ENCODE results near the gene UBAC1.
"Not testable (repeated sequence)": the region's sequence is repeated elsewhere in the genome, so short reads cannot be mapped to it uniquely, and the experiment has no call there.

Gene UBAC1

DNA sequence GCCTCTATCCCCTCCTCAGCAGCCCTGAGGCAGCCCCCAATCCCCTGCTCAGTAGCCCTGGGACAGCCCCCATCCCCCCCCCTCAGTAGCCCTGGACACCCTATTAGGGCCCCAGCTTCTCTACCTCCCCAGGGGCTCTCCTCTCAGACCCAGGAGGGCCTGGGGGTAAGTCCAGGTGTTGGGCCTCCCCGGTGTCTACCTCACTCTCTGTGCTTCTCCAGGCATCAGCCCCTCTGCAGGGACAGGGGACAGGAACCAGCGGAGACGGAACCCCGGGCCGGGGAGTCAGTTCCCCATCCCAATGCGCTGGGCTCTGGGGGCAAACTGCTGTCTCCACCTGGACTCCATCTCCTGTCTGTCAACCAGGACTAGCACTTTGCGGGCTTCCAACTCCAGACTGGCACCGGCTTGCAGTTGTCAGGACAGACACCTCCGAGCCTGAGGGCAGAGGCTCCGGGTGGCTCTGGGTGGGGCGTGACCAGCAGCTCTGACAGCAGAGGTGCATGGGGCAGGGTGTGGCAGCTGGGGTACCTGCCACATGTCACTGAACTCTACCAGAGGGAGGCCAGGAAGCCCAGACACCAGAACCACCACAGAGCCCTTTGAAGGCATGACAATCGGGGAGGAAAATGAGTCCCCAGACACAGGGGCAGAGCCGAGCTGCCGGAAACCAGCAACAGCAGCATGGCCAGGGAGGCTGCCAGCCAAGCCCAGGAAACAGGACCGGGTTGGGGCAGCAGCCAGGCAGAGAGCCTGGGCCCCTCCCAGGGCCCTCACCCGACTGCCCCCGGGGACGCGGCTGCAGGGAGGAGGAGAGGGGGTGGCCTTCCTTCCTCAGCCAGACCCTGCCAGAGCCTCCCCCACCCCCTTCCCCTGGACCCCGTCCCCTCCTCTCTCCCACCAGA is 17.7 kb upstream of the UBAC1 start:
- no peak for DNase-seq (ENCODE audit: low spot score)

DNA sequence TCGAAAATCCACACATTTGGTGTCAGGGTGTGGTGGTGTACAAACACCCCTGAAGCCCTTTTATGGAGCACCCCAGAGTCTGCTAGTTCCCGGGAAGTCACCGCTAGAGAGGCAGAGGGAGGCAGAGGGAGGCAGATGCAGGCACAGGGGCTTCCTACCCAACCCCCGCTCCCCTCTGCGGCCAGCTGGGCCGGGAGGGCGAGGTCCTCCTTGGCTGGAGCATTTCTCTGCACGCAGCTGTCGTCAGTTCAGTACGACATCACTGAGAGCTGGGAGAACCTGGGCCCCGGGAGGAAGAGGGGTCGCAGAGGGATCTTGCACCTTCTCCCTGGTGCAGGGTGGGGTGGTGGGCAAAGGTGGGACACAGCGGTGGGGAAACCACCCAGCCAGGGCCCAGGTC is 15.8 kb upstream of the UBAC1 start:
- DNase-seq (ENCODE audit: low spot score): no peak

DNA sequence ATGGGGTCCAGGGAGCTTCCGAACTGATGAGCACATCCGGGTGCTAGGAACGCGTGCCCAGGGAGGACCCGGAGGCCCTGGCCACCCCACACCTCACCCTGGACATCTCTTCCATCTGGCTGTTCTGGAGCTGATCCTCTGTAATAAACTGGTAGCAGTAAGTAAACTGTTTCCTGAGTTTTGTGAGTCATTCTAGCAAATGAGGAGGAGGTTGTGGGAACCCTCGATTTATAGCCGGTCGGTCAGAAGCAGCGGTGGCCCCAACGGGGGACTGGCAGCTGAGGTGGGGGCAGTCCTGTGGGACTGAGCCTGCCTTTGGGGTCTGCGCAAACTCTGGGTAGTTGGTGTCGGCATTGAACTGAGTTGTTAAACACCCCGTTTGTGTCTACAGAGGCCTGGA is 15.4 kb upstream of the UBAC1 start:
- DNase-seq (ENCODE audit: low spot score): no peak

DNA sequence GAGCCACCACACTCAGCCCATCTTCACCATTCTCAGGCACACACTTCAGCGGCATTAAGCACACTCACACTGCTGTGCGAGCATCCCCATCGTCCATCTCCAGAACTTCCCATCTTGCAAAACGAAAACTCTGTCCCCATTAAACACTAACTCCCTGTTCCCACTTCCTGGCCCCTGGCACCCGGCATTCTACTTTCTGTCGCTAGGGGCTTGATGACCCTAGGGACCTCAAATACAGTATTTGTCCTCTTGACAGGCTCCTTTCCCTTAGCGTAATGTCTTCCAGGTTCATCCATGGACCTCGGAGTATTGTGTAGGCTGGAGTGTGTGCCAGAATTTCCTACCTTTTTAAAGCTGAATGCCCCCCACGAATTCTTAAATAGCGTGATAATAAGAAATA is 14.7 kb upstream of the UBAC1 start:
- no peak for DNase-seq (ENCODE audit: low spot score)

DNA sequence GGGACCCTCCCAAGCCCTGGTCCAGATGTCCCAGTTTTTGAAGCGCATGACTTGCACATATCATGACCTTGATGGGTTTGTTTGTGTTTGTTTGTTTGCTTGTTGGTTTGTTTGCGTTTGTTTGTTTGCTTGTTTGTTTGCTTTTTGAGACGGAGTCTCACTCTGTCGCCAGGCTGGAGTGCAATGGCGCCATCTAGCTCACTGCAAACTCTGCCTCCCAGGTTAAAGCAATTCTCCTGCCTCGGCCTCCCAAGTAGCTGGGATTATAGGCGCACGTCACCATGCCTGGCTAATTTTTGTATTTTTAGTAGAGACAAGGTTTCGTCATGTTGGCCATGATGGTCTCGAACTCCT is 13.0 kb upstream of the UBAC1 start:
- no peak for DNase-seq (ENCODE audit: low spot score)

DNA sequence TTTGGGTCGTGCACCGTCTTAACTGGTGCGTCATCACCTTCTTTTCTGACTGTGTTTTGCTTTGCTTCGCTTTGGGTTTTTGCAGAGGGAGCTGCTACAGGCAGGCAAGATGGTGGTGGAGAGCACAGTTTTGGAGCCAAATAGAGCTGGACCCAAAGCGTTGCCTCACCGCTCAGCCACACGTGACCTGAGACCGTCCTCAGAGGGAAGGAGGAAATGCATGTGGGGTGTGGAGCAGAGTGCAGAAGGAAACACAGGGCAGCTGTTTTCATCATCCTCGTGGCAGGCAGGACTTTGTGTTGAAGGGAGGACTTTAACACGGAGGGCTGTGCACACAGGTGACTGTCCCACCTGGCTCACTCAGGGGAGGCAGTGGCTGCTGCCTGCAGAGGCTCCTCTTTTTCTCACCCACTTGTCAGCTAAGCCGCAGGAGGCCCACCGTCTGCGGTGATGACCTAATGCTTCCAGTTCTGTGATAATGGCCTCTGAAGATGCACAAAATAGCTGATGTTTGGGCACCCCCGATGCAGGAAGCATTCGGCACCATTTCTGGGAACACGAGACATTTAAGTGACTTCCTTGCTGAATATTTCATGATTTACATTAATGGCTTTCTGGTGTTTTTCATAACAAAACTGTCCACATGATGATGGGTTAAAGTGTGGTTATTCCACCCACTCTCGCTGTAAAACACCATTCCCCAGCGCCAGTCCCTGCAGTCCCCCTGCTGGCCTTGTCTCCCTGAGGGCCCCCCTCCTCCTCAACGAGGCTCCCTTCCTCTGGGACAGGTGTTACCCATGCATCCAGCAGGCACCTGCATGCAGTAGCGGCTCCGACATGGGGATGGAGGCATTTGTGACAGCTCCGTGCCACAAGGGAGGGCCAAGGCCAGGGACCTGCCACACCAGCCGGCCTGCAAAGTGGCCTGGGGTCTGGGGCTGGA is 12.4 kb upstream of the UBAC1 start:
- DNase-seq (ENCODE audit: low spot score): no peak

DNA sequence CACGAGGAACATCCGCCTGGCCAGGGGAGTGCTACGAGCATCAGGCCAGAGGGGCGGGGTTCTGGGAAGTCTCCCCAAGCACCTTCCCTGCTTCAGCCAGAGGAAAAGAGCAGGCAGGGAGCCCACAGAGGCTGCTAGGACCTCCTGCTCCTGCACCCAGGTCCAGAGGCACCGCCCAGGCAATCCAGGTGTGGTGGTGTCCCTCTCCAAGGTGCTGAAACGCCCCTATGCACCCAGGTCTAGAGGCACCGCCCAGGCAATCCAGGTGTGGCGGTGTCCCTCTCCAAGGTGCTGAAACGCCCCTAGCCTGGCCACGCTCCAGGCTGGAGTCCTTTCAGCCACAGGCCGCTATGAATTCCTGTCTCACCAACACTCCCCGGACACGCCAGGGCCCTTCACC is 10.7 kb upstream of the UBAC1 start:
- no peak for DNase-seq (ENCODE audit: low spot score)

DNA sequence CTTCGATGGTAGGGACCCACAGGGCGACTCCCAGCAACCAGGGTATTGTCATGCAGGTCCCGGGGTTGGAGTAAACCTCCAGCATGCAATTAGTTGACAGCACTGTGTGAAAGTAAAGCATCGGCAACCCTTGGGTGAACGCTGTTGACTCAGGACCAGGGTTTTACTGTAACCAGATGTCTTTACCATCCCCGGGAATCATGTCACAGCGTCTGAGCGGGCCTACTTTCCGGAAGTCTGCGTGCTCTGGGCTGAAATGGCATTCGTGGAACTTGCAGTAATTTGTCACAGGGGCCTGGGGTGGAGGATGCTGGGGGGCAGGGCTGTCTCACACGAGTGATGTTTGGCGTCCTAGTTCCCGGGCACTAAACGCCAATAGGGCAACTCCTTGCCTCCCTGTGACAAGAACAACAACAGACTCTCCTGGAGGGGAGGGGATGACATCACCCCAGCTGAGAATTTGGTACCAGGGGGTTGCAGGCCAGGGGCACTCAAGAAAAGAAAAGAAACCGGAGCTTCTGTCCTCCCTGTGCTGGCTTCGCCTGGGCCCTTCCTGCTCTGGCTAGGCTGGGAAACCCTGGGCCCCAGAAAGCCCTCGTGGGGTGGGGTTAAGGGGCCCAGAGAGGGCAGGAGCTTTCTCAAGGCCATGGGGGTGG is 10.1 kb upstream of the UBAC1 start:
- no peak for DNase-seq (ENCODE audit: low spot score)

DNA sequence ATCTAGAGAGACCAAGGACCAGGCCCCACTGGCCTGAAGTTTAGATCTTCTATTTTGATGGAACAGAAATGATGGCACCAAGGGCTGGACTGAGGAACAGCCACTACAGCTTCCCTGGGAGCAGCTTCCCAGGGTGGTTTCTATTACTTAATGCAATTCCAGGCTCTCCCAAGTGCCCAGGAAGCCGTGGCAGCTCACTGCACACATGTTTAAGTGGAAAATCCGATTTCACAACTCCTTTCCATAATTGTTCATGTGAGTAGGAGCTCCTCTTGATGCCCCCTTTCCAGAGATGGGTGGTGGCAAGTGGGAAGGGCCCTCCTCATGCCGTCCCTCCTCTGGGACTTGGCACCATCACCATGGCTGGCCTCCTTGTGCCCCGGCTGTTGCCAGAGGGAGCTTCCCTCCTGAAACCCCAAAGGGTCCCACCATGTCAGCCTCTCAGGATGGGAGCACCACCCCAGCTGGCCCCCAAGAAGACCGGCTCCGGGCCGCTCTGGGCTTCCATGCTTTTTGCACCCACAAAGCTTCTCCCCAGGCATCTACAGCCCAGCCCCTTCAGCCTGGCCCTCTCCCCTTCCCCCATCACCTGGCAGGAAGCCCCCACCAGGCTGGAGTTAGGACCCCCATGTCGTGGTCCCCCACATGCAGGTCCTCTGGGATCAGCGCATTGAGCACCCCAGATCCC is 9.1 kb upstream of the UBAC1 start:
- no peak for DNase-seq (ENCODE audit: low spot score)

DNA sequence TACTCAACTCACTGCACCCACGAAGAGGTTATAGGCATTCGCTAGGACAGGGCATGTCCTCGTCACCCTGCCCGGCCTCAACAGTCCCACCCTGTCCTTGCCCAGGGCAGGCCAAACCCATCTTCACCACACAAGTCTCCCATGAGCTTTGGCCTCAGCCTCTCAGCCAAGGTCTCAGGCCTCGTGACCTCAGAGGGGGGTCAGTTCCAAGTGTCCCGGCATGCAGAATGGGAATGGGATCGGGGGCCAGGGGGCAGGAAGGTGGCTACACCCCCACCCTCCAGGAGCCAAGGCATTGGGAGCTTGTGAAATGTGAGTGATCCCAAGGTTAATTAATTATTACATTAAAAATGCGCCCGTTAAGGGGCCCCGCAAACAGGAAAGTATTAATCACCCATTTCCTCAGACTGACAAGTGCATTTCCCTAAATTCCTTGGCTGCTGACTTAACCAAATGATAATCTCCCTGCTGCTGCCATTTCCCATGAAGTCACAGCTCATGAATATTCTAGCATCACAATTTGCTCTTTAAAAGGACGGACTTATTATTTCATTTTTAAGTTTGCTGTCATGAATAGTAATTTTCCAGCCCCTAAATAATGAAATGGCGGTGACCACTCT is 8.0 kb upstream of the UBAC1 start:
- DNase-seq (ENCODE audit: low spot score): no peak

DNA sequence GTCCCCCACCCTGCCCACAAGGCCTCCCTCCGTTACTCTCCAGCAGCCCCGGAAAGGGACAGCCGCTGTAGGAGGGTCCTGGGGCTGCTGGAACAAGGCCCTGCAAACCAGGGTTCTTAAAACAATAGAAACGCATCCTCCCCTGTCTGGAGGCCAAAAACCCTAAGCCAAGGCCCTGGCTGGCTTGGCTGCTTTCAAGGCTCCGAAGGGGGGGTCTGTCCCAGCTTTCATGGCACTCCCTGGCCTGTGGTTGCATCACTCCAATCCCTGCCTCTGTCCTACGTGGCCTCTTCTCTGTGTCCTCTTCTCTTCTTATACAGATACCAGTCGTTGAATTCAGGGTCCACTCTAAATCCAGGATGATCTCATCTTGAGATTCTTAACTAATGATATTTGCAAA is 7.4 kb upstream of the UBAC1 start:
- DNase-seq (ENCODE audit: low spot score): no peak

DNA sequence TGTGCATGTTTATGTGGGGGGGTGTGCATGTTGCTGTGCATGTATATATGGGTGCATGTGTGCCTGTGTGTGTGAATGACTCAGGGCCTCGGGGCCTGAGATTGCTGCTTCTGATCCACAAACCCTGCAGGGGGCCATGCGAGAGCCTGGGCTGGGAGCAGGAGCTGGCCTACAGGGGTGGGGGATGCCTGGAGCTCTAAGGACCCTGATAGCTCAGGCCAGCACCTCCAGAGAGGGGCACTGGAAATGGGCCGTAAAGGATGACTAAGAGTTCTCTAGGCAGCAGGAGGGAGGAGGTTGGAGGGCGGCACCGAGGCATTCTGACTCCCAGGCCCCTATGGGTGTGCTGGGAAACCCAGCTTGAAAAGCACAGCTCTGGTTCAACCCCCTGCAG is 6.9 kb upstream of the UBAC1 start:
- no peak for DNase-seq (ENCODE audit: low spot score)

DNA sequence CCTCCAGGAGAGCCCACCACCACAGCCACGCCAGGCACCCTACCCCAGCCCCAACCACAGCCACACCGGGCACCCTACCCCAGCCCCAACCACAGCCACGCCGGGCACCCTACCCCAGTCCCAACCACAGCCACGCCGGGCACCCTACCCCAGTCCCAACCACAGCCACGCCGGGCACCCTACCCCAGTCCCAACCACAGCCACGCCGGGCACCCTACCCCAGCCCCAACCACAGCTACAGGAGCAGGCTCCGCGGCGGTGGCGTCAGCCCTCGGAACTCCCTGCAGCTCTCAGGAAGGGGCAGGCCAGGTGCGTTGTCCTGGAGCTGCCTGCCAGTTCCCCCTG is 5.7 kb upstream of the UBAC1 start:
- DNase-seq (ENCODE audit: low spot score): not testable (repeated sequence)

DNA sequence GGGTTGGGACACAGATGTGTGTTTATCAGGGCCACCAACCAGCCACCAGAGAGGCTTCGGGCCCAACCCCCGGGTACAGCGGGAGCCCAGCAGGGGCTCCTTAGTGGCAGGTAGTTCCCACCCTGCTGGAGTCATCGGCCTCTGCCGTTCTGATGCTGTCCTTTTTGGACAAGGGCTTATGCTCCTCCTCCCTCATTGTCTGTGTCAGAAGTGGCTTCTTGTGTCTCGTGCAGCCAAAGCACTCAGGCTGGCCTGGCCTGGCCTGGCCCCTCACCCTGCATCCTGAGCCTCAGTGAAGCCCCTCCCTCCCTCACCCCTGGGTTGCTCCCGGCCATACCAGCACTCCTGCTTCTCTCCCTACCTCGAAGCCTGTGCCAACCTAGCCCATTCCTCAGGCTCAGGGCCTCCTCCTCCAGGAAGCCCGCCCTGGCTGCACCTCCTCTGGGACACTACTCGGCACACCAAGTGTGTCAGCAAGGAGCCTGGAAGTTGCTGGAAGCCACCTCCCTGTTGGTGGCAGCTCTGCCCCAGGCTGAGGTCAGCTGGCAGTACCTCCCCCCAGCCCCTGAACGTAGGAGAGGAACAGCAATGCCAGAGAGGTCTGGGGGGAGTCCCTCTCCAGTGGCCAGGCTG is 4.1 kb upstream of the UBAC1 start:
- DNase-seq (ENCODE audit: low spot score): no peak

DNA sequence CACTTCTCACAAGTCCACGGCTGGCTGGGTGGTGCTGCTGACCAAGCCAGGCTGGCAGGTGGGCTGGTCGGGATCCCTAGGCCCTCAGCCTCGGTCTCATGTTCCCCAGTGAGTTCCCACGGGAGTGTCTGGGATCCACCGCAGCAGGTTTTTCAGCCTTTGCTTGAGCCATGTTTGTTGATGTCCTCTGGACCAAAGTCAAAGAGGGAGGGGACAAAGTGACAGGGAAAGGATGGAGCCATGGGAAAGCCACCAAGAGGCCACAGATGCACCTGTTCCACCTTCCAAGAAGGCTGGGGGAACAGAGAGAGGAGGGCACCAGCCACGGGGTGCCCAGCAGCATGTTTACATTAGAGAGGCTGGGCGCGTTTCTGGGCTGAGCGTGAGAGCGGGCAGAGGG is 2.8 kb upstream of the UBAC1 start:
- DNase-seq (ENCODE audit: low spot score): no peak

DNA sequence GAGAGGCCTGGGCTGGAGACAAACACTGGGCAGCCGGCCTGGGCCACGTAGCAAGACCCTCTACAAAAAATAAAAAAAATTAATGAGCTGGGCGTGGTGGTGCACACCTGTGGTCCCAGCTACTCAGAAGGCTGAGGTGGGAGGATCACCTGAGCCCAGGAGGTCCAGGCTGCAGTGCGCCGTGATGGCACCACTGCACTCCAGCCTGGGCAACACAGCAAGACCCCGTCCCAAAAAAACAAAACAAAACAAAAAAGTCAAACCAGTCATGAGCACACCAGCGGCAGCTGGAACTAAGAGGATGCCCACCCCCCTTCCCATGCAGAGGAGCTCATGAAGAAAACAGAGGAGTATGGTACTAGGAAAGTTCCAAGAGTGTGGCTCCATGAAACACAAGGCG is 2.2 kb upstream of the UBAC1 start:
- no peak for DNase-seq (ENCODE audit: low spot score)

DNA sequence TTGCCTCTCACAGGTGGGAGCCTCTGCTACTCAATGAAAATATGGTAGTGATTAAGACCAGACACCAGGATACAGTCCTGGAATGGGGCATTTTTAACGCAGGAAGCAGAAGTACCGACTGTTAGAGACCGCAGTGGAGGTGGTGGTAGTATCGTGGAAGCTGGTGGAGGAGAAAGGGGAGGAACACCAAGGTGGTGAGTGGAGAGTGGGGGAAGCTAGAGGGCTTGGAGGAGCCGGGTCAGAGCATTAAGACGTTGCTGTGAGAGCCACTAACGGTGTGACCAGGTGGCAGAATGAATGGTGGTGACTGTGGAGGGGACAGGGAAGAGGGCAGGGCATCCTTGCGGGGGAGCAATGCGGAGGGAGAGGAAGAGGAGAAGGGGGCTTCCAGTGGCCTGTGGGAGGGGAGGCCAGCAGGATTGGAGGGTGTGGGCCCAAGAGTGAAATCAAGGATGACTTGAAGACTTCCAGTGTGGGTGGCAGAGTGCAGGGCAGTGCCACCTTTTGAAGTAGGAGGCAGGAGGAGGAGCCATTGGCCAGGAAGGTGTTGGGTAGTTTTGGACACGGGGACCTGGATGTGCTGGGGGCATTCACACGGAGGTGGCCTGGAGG is 1.6 kb upstream of the UBAC1 start:
- DNase-seq (ENCODE audit: low spot score): no peak

DNA sequence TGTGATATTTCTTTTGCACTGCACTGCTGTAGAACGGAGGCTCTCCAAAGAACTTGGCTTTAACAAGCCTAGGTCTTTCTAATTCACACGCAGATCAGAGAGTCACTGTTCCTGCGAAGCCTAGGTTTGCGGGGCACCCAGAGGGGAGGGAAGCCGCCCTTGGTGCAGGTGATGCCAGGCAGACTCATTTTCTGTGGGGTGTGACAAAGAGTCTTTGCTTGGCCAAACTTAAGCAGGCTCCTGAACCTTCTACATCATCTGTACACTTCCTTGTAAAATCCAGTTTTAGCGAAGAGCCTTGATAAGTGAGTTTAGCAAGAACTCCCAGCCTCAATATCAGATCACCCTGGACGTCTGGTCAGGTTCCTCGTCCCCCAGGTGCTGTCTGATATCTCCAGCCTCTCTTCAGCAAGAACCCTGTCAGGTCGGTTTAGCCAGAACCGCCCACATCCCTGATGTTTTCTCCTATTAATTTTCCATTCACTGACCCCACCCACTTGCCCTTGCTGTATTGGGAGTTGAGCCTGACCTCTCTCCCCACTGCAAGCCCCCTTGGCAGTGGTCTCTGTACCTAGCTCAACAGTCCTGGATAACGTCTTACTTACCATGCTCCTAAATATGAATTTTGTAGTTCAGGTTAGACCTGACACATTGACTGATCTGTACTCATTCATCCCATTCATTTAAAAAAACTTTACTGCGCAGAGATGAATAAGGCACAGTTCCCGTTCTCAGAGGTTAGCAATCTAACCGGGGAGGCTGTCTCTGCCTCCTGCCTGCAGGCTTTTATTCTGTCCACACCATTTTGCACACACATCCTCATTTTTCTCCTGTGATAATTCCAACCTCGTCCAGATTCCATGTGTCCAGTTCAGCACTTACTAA is 880 bp upstream of the UBAC1 start:
- no peak for DNase-seq (ENCODE audit: low spot score)

DNA sequence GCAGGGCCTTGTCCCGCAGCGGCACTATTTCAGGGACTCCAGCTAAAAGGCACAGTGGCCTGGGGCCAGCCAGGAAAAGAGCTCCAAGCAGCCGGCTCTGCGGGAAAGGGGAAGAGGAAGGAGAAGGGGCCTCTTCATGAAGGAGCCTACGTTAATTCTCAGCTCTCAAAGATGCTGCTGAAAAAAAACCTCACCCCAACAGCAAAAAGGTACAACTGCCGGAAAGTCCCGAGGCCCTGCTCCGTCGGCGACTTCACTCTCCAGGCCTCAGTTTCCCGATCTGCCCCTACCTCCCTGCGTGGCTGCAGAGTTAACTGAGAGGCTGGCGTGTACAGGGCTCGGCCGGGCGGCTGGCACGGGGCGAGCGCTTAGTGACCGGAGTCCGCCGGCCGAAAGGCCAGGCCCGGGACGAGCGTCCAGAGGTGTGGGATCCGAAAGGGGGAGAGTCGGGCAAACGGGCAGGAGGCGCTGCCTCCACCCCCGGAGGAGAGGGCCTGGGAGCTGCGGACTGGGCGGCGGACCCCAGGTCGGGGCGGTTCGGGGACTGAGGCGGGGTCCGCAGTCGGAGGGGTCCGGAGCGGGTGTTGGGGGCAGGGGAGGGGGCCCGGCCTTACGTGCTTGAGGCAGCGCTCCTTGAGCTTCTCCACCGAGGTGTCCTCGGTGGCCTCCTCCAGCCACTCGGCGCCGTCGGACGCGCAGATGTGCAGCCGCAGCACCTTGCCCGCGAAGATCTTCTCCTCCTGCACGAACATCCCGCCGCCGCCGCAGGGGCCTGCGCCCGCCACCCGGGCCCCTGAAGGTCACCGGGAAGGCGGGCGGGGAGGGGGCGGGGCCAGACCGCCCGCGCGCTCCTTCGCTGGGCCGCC is 529 bp downstream of the UBAC1 start:
- DNase-seq (ENCODE audit: low spot score): no peak
